H1 (cell line): ENCODE results near the gene MROH8. TPM values are rescaled to one million over a fixed set of nuclear protein-coding genes. Genes with fewer than 3 reads are reported as not detected.
A peak's percentile ranks its signal among the peaks of the same experiment; 100 is the strongest.

ENCODE experiments used
- CTCF ChIA-PET: fragments of 300-600 bp; sonication (Branson Sonifier 250); formaldehyde crosslinking; loops from one replicate; lab custom pipeline; 2021; ENCODE audit not compliant: partially characterized antibody; lab: Charles Lee
- POLR2A ChIA-PET: fragments of 300-600 bp; sonication (Branson Sonifier 250); formaldehyde crosslinking; loops from one replicate; lab custom pipeline; 2021; ENCODE audit warnings: inconsistent platforms; ENCODE audit not compliant: partially characterized antibody; lab: Charles Lee
- DNase-seq, 2 experiments: peaks; one replicate each; pipeline versions ENCODE4 v3.0.0 to v3.0.0-alpha.2; 2010 to 2022; ENCODE audit warnings: low spot score in 2 of 2, low read depth in 1 of 2, mixed read lengths in 1 of 2
- FAIRE-seq: peaks from 2 replicates; lab custom pipeline; 2011; peaks lifted over from hg19 to GRCh38; lab: Jason Lieb, UNC
- H2AFZ ChIP-seq: 2 replicates; pipeline ENCODE4 v1.8.1; 2012; ENCODE audit warnings: low read length, inconsistent platforms
- H2AK5ac ChIP-seq: 2 replicates; pipeline ENCODE4 v1.6.1; 2013; ENCODE audit warnings: low read depth, low read length
- H2BK120ac ChIP-seq: replicated peaks from 2 replicates; pipeline ENCODE3; 2013; ENCODE audit warnings: low read depth, low read length, inconsistent platforms
- H2BK12ac ChIP-seq: 2 replicates; pipeline ENCODE4 v1.6.1; 2013; ENCODE audit warnings: low read depth, low read length
- H2BK15ac ChIP-seq: 2 replicates; pipeline ENCODE4 v1.6.1; 2013; ENCODE audit warnings: low read length
- H2BK20ac ChIP-seq: 2 replicates; pipeline ENCODE4 v1.6.1; 2013; ENCODE audit warnings: low read length
- H2BK5ac ChIP-seq: 2 replicates; pipeline ENCODE4 v1.6.1; 2013; ENCODE audit warnings: low read depth, low read length
- H3K14ac ChIP-seq: 2 replicates; pipeline ENCODE4 v1.6.1; 2013; ENCODE audit warnings: inconsistent platforms; ENCODE audit not compliant: insufficient read length
- H3K18ac ChIP-seq: 2 replicates; pipeline ENCODE4 v1.6.1; 2013; ENCODE audit warnings: low read length; ENCODE audit errors: extremely low read depth
- H3K23ac ChIP-seq: 2 replicates; pipeline ENCODE4 v1.6.1; 2013; ENCODE audit warnings: inconsistent platforms; ENCODE audit not compliant: insufficient read length
- H3K23me2 ChIP-seq: 2 replicates; pipeline ENCODE4 v1.6.1; 2013; ENCODE audit warnings: low read depth, low read length
- H3K27ac ChIP-seq: 2 replicates; pipeline ENCODE4 v1.6.1; 2011; ENCODE audit warnings: low read depth, low read length, inconsistent platforms
- H3K27me3 ChIP-seq, 4 experiments: replicated peaks in 1 of 4; 1 replicate in 1 of 4; 2 replicates in 3 of 4; pipeline versions ENCODE4 v1.6.1 to v1.8.1; 2011 to 2013; ENCODE audit warnings: low read length in 3 of 4, mild to moderate bottlenecking in 3 of 4, inconsistent platforms in 2 of 4, mixed read lengths in 2 of 4, moderate library complexity in 1 of 4; ENCODE audit not compliant: control insufficient read depth in 3 of 4, insufficient read depth in 3 of 4; ENCODE audit errors: extremely low read depth in 1 of 4
- H3K36me3 ChIP-seq, 4 experiments: 2 replicates each; pipeline versions ENCODE4 v1.6.1 to v1.8.1; 2011 to 2013; ENCODE audit warnings: mild to moderate bottlenecking in 4 of 4, low read length in 3 of 4, moderate library complexity in 2 of 4, control low read depth in 1 of 4, inconsistent platforms in 1 of 4; ENCODE audit not compliant: insufficient read depth in 4 of 4, control insufficient read depth in 2 of 4
- H3K4ac ChIP-seq: replicated peaks from 2 replicates; pipeline ENCODE3; 2013; ENCODE audit warnings: low read length, low read depth, mixed read lengths, inconsistent platforms; ENCODE audit not compliant: insufficient read length
- H3K4me1 ChIP-seq, 4 experiments: replicated peaks in 1 of 4; 1 replicate in 1 of 4; 2 replicates in 3 of 4; pipeline versions ENCODE4 v1.6.1 to v1.8.1; 2011 to 2013; ENCODE audit warnings: low read length in 3 of 4, inconsistent platforms in 2 of 4, mixed read lengths in 1 of 4; ENCODE audit not compliant: insufficient read depth in 4 of 4, control insufficient read depth in 3 of 4
- H3K4me2 ChIP-seq, 2 experiments: 2 replicates each; pipeline versions ENCODE4 v1.6.1 to v1.8.1; 2011 to 2013; ENCODE audit warnings: low read depth in 2 of 2, low read length in 2 of 2, control low read depth in 1 of 2, inconsistent platforms in 1 of 2, mild to moderate bottlenecking in 1 of 2; ENCODE audit not compliant: insufficient read depth in 1 of 2
- H3K4me3 ChIP-seq, 4 experiments: fragments of 200-600, 300-600 bp in 1 of 4; sonication (generic), shearing (Covaris generic), sonication (Bioruptor Twin) in 1 of 4; 2 replicates each; pipeline versions ENCODE4 v1.5.1 to v1.8.1; 2011 to 2016; ENCODE audit warnings: low read length in 4 of 4, low read depth in 3 of 4, control low read depth in 2 of 4, inconsistent platforms in 2 of 4, mild to moderate bottlenecking in 2 of 4, mixed read lengths in 1 of 4, moderate library complexity in 1 of 4; ENCODE audit not compliant: insufficient read depth in 2 of 4; ENCODE audit errors: extremely low read depth in 1 of 4
- H3K56ac ChIP-seq: replicated peaks from 2 replicates; pipeline ENCODE3; 2013; ENCODE audit warnings: low read depth, mild to moderate bottlenecking, mixed read lengths, low read length, inconsistent platforms; ENCODE audit not compliant: insufficient read length
- H3K79me1 ChIP-seq: 2 replicates; pipeline ENCODE4 v1.6.1; 2013; ENCODE audit warnings: low read depth, low read length, control low read depth
- H3K79me2 ChIP-seq, 2 experiments: 2 replicates each; pipeline versions ENCODE4 v1.6.1 to v1.8.1; 2012 to 2013; ENCODE audit warnings: low read length in 2 of 2, mild to moderate bottlenecking in 2 of 2, inconsistent platforms in 1 of 2; ENCODE audit not compliant: insufficient read depth in 2 of 2, control insufficient read depth in 1 of 2
- H3K9ac ChIP-seq, 4 experiments: replicated peaks in 1 of 4; 1 replicate in 1 of 4; 2 replicates in 3 of 4; pipeline versions ENCODE4 v1.6.1 to v1.8.1; 2011 to 2013; ENCODE audit warnings: low read depth in 3 of 4, low read length in 3 of 4, control low read depth in 2 of 4, mild to moderate bottlenecking in 2 of 4, moderate library complexity in 2 of 4, inconsistent platforms in 1 of 4; ENCODE audit errors: extremely low read depth in 1 of 4
- H3K9me3 ChIP-seq, 2 experiments: 2 replicates each; pipeline versions ENCODE4 v1.6.1 to v1.8.1; 2012 to 2013; ENCODE audit warnings: mild to moderate bottlenecking in 2 of 2, moderate library complexity in 2 of 2, control low read depth in 1 of 2, inconsistent platforms in 1 of 2, low read depth in 1 of 2, low read length in 1 of 2, mixed read lengths in 1 of 2; ENCODE audit not compliant: insufficient read depth in 2 of 2
- H4K20me1 ChIP-seq, 2 experiments: replicated peaks in 1 of 2; 2 replicates each; pipeline versions ENCODE3 to v1.8.1; 2011 to 2013; ENCODE audit warnings: inconsistent platforms in 2 of 2, low read length in 2 of 2, mild to moderate bottlenecking in 1 of 2; ENCODE audit not compliant: insufficient read depth in 2 of 2, control insufficient read depth in 1 of 2
- H4K5ac ChIP-seq: 2 replicates; pipeline ENCODE4 v1.6.1; 2013; ENCODE audit warnings: low read length, low read depth, mixed read lengths, inconsistent platforms; ENCODE audit not compliant: insufficient read length
- H4K8ac ChIP-seq: 2 replicates; pipeline ENCODE4 v1.8.0; 2013; ENCODE audit warnings: mild to moderate bottlenecking, moderate library complexity, low read length, inconsistent platforms; ENCODE audit not compliant: insufficient read depth; ENCODE audit errors: extremely low read depth
- H4K91ac ChIP-seq: replicated peaks from 2 replicates; pipeline ENCODE3; 2013; ENCODE audit warnings: low read length, mixed read lengths, inconsistent platforms; ENCODE audit not compliant: insufficient read length
- RAD21 ChIP-seq, 2 experiments: IDR thresholded peaks in 1 of 2; conservative IDR thresholded peaks in 1 of 2; 2 replicates each; pipeline ENCODE4 v1.6.1; 2011; ENCODE audit warnings: low read depth in 2 of 2, low read length in 2 of 2, improper control_type of control experiment in 1 of 2, inconsistent platforms in 1 of 2, mild to moderate bottlenecking in 1 of 2, moderate library complexity in 1 of 2
- TEAD4 ChIP-seq: IDR thresholded peaks from 2 replicates; pipeline ENCODE4 v1.6.1; 2012; ENCODE audit warnings: low read depth, low read length, inconsistent platforms, mixed read lengths
- WGBS, 2 experiments: shearing (Covaris generic) in 1 of 2; methylation state at CpG; one replicate each; pipeline versions ENCODE4 v1.1.6 to v1.1.7; 2013 to 2015; ENCODE audit warnings: low lambda C conversion rate in 2 of 2, mixed read lengths in 2 of 2, inconsistent platforms in 1 of 2, low coverage in 1 of 2, missing lambda C conversion rate in 1 of 2; ENCODE audit not compliant: insufficient replicate concordance in 2 of 2, insufficient coverage in 1 of 2, insufficient read length in 1 of 2; ENCODE audit errors: extremely low coverage in 1 of 2, missing lambda C conversion rate in 1 of 2; 5-methylcytosine and 5-hydroxymethylcytosine counted together
- polyA plus RNA-seq, 7 experiments: library from polyadenylated mRNA; depleted of rRNA in 3 of 7; stranded (reverse) in 5 of 7; unstranded in 2 of 7; fragments of >200 nt in 5 of 7; fragments of 200-250 nt in 2 of 7; gene quantifications; 1 replicate in 5 of 7; 2 replicates in 1 of 7; 4 replicates in 1 of 7; pipeline versions ENCODE4 v1.2.1 to v1.2.3, GENCODE V29; 2011 to 2013; ENCODE audit warnings: missing spikeins in 2 of 7, mixed read lengths in 2 of 7
- total RNA-seq: library from RNA; stranded (reverse); fragmentation: NEBNext Ultra II Directional; extraction: Animal tissue kit (Norgen Biotek cat#: 25700); gene quantifications from 2 replicates; pipeline ENCODE4 v1.2.1, GENCODE V29; 2021
- TF ChIP-seq, protein P1 (sequence below), 3 experiments: IDR thresholded peaks; 1 replicate in 2 of 3; 2 replicates in 1 of 3; pipeline versions ENCODE4 v1.5.1 to v1.6.1; 2011; ENCODE audit warnings: low read length in 3 of 3, mild to moderate bottlenecking in 3 of 3, inconsistent platforms in 2 of 3, low read depth in 1 of 3, moderate library complexity in 1 of 3; ENCODE audit not compliant: insufficient read depth in 1 of 3; ENCODE audit errors: control extremely low read depth in 1 of 3

MROH8 gene
- total and polyA plus RNA-seq, 2 of the 8 experiments (the other 6 are each of a cell fraction or from before 2014, with no cell fraction given), result 0.50 to 0.86 TPM

DNA sequence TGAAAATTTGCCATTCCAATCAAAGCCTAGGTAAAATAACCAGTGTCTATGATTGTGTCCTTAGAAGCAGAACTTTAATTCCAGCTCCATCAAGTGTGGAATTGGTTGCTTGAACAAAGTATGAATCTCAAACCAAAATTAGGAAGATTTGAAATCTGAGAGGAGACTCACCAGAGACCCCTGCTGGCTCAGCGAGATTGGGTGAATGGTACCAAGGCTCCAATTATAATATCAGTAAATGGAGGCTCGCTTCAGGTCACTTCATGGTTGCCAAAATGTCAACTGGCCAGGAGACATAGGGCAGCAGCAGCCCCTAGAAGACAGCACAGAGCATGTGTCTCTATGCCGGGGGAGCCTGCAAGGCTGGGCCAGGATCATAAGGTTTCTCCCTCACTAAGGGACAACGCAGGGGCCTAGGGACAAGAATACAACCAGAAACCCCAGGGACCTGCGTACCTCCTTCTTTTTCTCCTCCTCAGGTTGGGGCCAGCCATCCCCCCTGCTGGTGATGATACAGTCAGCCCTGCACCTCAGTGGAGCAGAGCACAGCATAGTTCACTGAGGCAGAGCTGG is 97.5 kb downstream of the MROH8 start:
- peaks cover 2% of the 10 kb centered on the region; the same call in 1 of the 2 replicates for H3K23me2 ChIP-seq
- ChIA-PET POLR2A (interaction anchor here (7.4 kb wide), 1 partner anchor 14 kb away, joined by 51 read pairs; the partner anchor contains the start of gene RBL1), CTCF (interaction anchor here (0.7 to 2.5 kb wide), 10 partner anchors 8 to 325 kb away, joined by 3 to 10 read pairs (median 3); no protein-coding TSS in a partner anchor)
- peaks cover 0 to 4% (median 0%) of the 10 kb centered on the region in 4 experiments; a peak in 1 of 7 replicates for H3K4me1 ChIP-seq
- H3K27me3 ChIP-seq, result no peaks in the 10 kb centered on the region
- H4K91ac ChIP-seq, result no peak overlapping the region
- H2BK12ac ChIP-seq, result no peak overlapping the region
- H2BK120ac ChIP-seq, result no peak overlapping the region
- H2BK5ac ChIP-seq, result no peak overlapping the region
- no peak overlapping the region for H3K56ac ChIP-seq
- no peak overlapping the region for H4K5ac ChIP-seq
- no peak for FAIRE-seq
- H2AFZ ChIP-seq, result no peak overlapping the region
- no peak for DNase-seq
- no peak overlapping the region for H3K4ac ChIP-seq
- no peak overlapping the region for H3K4me2 ChIP-seq
- H3K36me3 ChIP-seq, result peaks cover 0 to 29% (median 0%) of the 10 kb centered on the region in 4 experiments; a peak in 3 of 8 replicates
- 92% methylated on average over 4 of the region's 5 CpGs; no CpG with 5 or more reads in 1 of the 2 experiments for WGBS, 2 experiments
- no peak overlapping the region for H2BK20ac ChIP-seq
- no peak overlapping the region for H3K9ac ChIP-seq
- peaks cover 2% of the 10 kb centered on the region; the same call in 1 of the 2 replicates for H3K79me1 ChIP-seq
- H4K20me1 ChIP-seq, result peaks cover 0 to 3% of the 10 kb centered on the region in 2 experiments
- no peak overlapping the region for H3K4me3 ChIP-seq
- H3K18ac ChIP-seq, result no peak overlapping the region
- no peaks in the 10 kb centered on the region for H3K9me3 ChIP-seq
- TF ChIP-seq TEAD4, result no peak
- TF ChIP-seq RAD21 (IDR thresholded peaks at IDR 0.05 in 1 of 2, conservative IDR thresholded peaks at IDR 0.05 in 1 of 2; ENCODE audit: low read depth in 2 of 2, low read length in 2 of 2), result peak in 1 of 2 experiments; percentile 15; a peak in 1 of 4 replicates
- TF ChIP-seq, protein P1, sequence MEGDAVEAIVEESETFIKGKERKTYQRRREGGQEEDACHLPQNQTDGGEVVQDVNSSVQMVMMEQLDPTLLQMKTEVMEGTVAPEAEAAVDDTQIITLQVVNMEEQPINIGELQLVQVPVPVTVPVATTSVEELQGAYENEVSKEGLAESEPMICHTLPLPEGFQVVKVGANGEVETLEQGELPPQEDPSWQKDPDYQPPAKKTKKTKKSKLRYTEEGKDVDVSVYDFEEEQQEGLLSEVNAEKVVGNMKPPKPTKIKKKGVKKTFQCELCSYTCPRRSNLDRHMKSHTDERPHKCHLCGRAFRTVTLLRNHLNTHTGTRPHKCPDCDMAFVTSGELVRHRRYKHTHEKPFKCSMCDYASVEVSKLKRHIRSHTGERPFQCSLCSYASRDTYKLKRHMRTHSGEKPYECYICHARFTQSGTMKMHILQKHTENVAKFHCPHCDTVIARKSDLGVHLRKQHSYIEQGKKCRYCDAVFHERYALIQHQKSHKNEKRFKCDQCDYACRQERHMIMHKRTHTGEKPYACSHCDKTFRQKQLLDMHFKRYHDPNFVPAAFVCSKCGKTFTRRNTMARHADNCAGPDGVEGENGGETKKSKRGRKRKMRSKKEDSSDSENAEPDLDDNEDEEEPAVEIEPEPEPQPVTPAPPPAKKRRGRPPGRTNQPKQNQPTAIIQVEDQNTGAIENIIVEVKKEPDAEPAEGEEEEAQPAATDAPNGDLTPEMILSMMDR (IDR thresholded peaks at IDR 0.05; ENCODE audit: control extremely low read depth in 1 of 3, insufficient read depth in 1 of 3, low read depth in 1 of 3, low read length in 3 of 3), result peak in 2 of 3 experiments; percentile 5 to 30; a peak in 1 of 4 replicates
- H3K23ac ChIP-seq, result no peak overlapping the region
- H3K27ac ChIP-seq, result no peak overlapping the region
- H4K8ac ChIP-seq, result no peak overlapping the region; the same call in 1 of the 2 replicates
- H3K14ac ChIP-seq, result no peak overlapping the region
- no peaks in the 10 kb centered on the region for H3K79me2 ChIP-seq
- H2BK15ac ChIP-seq, result no peak overlapping the region
- H2AK5ac ChIP-seq, result no peak overlapping the region
